ENCODE data around the gene KLF5. TPM values are rescaled to one million over a fixed set of nuclear protein-coding genes. Genes with fewer than 3 reads are reported as not detected.
"Not testable (repeated sequence)": the region's sequence is repeated elsewhere in the genome, so short reads cannot be mapped to it uniquely, and the experiment has no call there.

The KLF5 gene
- total RNA-seq, 1 experiment from 2014 or later = 2.2 TPM

DNA sequence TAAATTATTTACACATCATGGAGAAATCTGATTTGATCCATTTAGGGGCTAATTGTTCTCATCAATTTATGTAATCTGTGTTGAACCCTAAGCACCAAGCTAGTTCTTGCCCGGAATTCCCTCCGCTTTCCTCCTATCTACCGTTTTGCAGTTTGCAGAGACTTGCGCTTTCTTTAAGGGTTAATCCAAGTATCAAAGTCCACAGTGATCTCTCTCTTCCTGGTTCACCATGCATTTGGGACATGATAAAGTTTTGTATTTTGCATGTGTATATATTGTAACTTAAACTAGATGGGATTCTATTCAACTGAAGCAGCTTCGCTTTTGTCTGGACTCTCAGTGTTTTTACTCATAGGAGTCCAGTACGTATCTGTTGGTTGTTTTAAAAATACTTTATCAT, 13.8 kb upstream of the KLF5 start:
- peaks cover 2 to 6% of the 10 kb centered on the region in 2 experiments for H3K4me1 Mint-ChIP-seq
- Histone ChIP-seq H2AK5ac (ENCODE audit: insufficient read length, low read length) (no peak overlapping the region), H2BK20ac (ENCODE audit: low read depth, low read length, poor library complexity, severe bottlenecking) (no peak overlapping the region), H2BK120ac (ENCODE audit: low read depth, low read length, poor library complexity, severe bottlenecking) (no peak overlapping the region), H3K79me1 (ENCODE audit: insufficient read depth, low read depth, low read length, poor library complexity, severe bottlenecking) (no peaks in the 10 kb centered on the region), H3T11ph (ENCODE audit: low read length) (no peak overlapping the region), H3K4me2 (ENCODE audit: insufficient read depth, insufficient read length, low read length) (no peak overlapping the region), H3K27me3 (ENCODE audit: insufficient read depth, low read length) (no peaks in the 10 kb centered on the region), H3K9ac (ENCODE audit: extremely low read depth, insufficient read length, low read length) (no peak overlapping the region), H3K23ac (ENCODE audit: insufficient read length, low read depth, low read length) (no peak overlapping the region), H3K4ac (ENCODE audit: low read depth, low read length) (no peak overlapping the region), H3K14ac (ENCODE audit: insufficient read depth, low read length) (no peak overlapping the region), H3K18ac (ENCODE audit: insufficient read length, low read depth, low read length) (no peak overlapping the region), H4K8ac (replicated peaks; ENCODE audit: insufficient read length, low read depth, low read length) (no peak overlapping the region), H4K5ac (ENCODE audit: insufficient read length, low read depth, low read length) (no peak overlapping the region), H4K91ac (ENCODE audit: insufficient read length, low read depth, low read length) (no peak overlapping the region), H3K27ac (ENCODE audit: insufficient read length, low read depth, low read length) (no peak overlapping the region), H2AFZ (ENCODE audit: low read length) (no peak overlapping the region), H2BK12ac (ENCODE audit: insufficient read length, low read depth, low read length) (no peak overlapping the region), H4K20me1 (ENCODE audit: control insufficient read depth, insufficient read depth, insufficient read length) (no peaks in the 10 kb centered on the region), H2BK5ac (ENCODE audit: insufficient read length, low read length) (no peak overlapping the region), H3K56ac (ENCODE audit: insufficient read length, low read depth, low read length) (no peak overlapping the region), H3K4me1 (ENCODE audit: insufficient read depth, low read length) (no peaks in the 10 kb centered on the region), H2BK15ac (ENCODE audit: low read depth, low read length) (no peak overlapping the region), H3K9me3 (ENCODE audit: control insufficient read depth, low read depth, low read length) (no peaks in the 10 kb centered on the region), H3K23me2 (ENCODE audit: insufficient read length, low read depth, low read length, poor library complexity, severe bottlenecking) (no peaks in the 10 kb centered on the region), H3K79me2 (ENCODE audit: insufficient read depth, low read length) (no peaks in the 10 kb centered on the region)
- no peaks in the 10 kb centered on the region; the same call in 1 of the 2 replicates for H3K27me3 Mint-ChIP-seq (ENCODE audit: low read depth)
- no peak overlapping the region for H3K27ac Mint-ChIP-seq
- no peak for TF ChIP-seq CTCF (conservative IDR thresholded peaks at IDR 0.05)
- no CpG with 5 or more reads among the region's 6 CpGs for WGBS (ENCODE audit: extremely low coverage, insufficient read length, low lambda C conversion rate)
- no peak for DNase-seq
- no peaks in the 10 kb centered on the region for H3K9me3 Mint-ChIP-seq
- no peaks in the 10 kb centered on the region for H3K36me3 Mint-ChIP-seq (ENCODE audit: insufficient read depth in 1 of 3, low read depth in 3 of 3)
- H3K4me3 Mint-ChIP-seq = no peak overlapping the region

GRCh38 chr13:73048615-73049014, 10.2 kb upstream of the KLF5 start:
- not testable (repeated sequence) for H2BK5ac ChIP-seq (ENCODE audit: insufficient read length, low read length); H3K36me3 Mint-ChIP-seq (ENCODE audit: insufficient read depth in 1 of 3, low read depth in 3 of 3); H4K5ac ChIP-seq (ENCODE audit: insufficient read length, low read depth, low read length); H4K20me1 ChIP-seq (ENCODE audit: control insufficient read depth, insufficient read depth, insufficient read length); H3K27ac Mint-ChIP-seq; H3K56ac ChIP-seq (ENCODE audit: insufficient read length, low read depth, low read length); H3K14ac ChIP-seq (ENCODE audit: insufficient read depth, low read length); H3T11ph ChIP-seq (ENCODE audit: low read length); DNase-seq; H3K4ac ChIP-seq (ENCODE audit: low read depth, low read length); H2BK15ac ChIP-seq (ENCODE audit: low read depth, low read length); H2AK5ac ChIP-seq (ENCODE audit: insufficient read length, low read length); H3K23me2 ChIP-seq (ENCODE audit: insufficient read length, low read depth, low read length, poor library complexity, severe bottlenecking); H3K9ac ChIP-seq (ENCODE audit: extremely low read depth, insufficient read length, low read length); H3K4me1 ChIP-seq (ENCODE audit: insufficient read depth, low read length); H3K4me3 Mint-ChIP-seq; H2BK12ac ChIP-seq (ENCODE audit: insufficient read length, low read depth, low read length); H3K79me2 ChIP-seq (ENCODE audit: insufficient read depth, low read length); H3K9me3 Mint-ChIP-seq; H4K8ac ChIP-seq (replicated peaks; ENCODE audit: insufficient read length, low read depth, low read length); H3K27ac ChIP-seq (ENCODE audit: insufficient read length, low read depth, low read length); H3K27me3 ChIP-seq (ENCODE audit: insufficient read depth, low read length); H4K91ac ChIP-seq (ENCODE audit: insufficient read length, low read depth, low read length); H3K18ac ChIP-seq (ENCODE audit: insufficient read length, low read depth, low read length); H3K27me3 Mint-ChIP-seq (ENCODE audit: low read depth); H3K23ac ChIP-seq (ENCODE audit: insufficient read length, low read depth, low read length); H3K4me1 Mint-ChIP-seq; H3K79me1 ChIP-seq (ENCODE audit: insufficient read depth, low read depth, low read length, poor library complexity, severe bottlenecking); H3K4me2 ChIP-seq (ENCODE audit: insufficient read depth, insufficient read length, low read length); H2BK20ac ChIP-seq (ENCODE audit: low read depth, low read length, poor library complexity, severe bottlenecking); H3K9me3 ChIP-seq (ENCODE audit: control insufficient read depth, low read depth, low read length); H2AFZ ChIP-seq (ENCODE audit: low read length); H2BK120ac ChIP-seq (ENCODE audit: low read depth, low read length, poor library complexity, severe bottlenecking)
- no CpG with 5 or more reads among the region's 2 CpGs for WGBS (ENCODE audit: extremely low coverage, insufficient read length, low lambda C conversion rate)

All from H9 (cell line).